HG03558 (cell line): ENCODE results near the gene C5AR1.
"Not testable (repeated sequence)": the region's sequence is repeated elsewhere in the genome, so short reads cannot be mapped to it uniquely, and the experiment has no call there.

ENCODE experiments used
- ATAC-seq: cut with Tn5 transposase; IDR thresholded peaks from one replicate; pipeline ENCODE4 v1.9.1; 2021; ENCODE audit warnings: moderate number of reproducible peaks; ENCODE audit not compliant: unreplicated experiment; ENCODE audit errors: extremely low read depth

The C5AR1 gene

GRCh38 chr19:47358936-47359335 is 49.3 kb downstream of the C5AR1 start:
- ATAC-seq = no peak

GRCh38 chr19:47362321-47362720 is 52.7 kb downstream of the C5AR1 start:
- no peak for ATAC-seq

- ATAC-seq = no peak
Observed at GRCh38 chr19:47363758-47364531, 54.3 kb downstream of the C5AR1 start.

GRCh38 chr19:47365455-47365854 is 55.8 kb downstream of the C5AR1 start:
- ATAC-seq = not testable (repeated sequence)

GRCh38 chr19:47370045-47370611 is 60.5 kb downstream of the C5AR1 start:
- ATAC-seq = no peak

GRCh38 chr19:47371261-47371660 is 61.6 kb downstream of the C5AR1 start:
- no peak for ATAC-seq
